H1 (cell line): ENCODE measurements around the gene CD244. TPM values are rescaled to one million over a fixed set of nuclear protein-coding genes. Genes with fewer than 3 reads are reported as not detected.

Experiments used
- CTCF ChIA-PET: fragments of 300-600 bp; sonication (Branson Sonifier 250); formaldehyde crosslinking; loops from one replicate; lab custom pipeline; 2021; ENCODE audit not compliant: partially characterized antibody; lab: Charles Lee
- POLR2A ChIA-PET: fragments of 300-600 bp; sonication (Branson Sonifier 250); formaldehyde crosslinking; loops from one replicate; lab custom pipeline; 2021; ENCODE audit warnings: inconsistent platforms; ENCODE audit not compliant: partially characterized antibody; lab: Charles Lee
- DNase-seq, 2 experiments: peaks; one replicate each; pipeline versions ENCODE4 v3.0.0 to v3.0.0-alpha.2; 2010 to 2022; ENCODE audit warnings: low spot score in 2 of 2, low read depth in 1 of 2, mixed read lengths in 1 of 2
- FAIRE-seq: peaks from 2 replicates; lab custom pipeline; 2011; peaks lifted over from hg19 to GRCh38; lab: Jason Lieb, UNC
- H2AFZ ChIP-seq: 2 replicates; pipeline ENCODE4 v1.8.1; 2012; ENCODE audit warnings: low read length, inconsistent platforms
- H2AK5ac ChIP-seq: 2 replicates; pipeline ENCODE4 v1.6.1; 2013; ENCODE audit warnings: low read depth, low read length
- H2BK120ac ChIP-seq: replicated peaks from 2 replicates; pipeline ENCODE3; 2013; ENCODE audit warnings: low read depth, low read length, inconsistent platforms
- H2BK12ac ChIP-seq: 2 replicates; pipeline ENCODE4 v1.6.1; 2013; ENCODE audit warnings: low read depth, low read length
- H2BK15ac ChIP-seq: 2 replicates; pipeline ENCODE4 v1.6.1; 2013; ENCODE audit warnings: low read length
- H2BK20ac ChIP-seq: 2 replicates; pipeline ENCODE4 v1.6.1; 2013; ENCODE audit warnings: low read length
- H2BK5ac ChIP-seq: 2 replicates; pipeline ENCODE4 v1.6.1; 2013; ENCODE audit warnings: low read depth, low read length
- H3K14ac ChIP-seq: 2 replicates; pipeline ENCODE4 v1.6.1; 2013; ENCODE audit warnings: inconsistent platforms; ENCODE audit not compliant: insufficient read length
- H3K18ac ChIP-seq: 2 replicates; pipeline ENCODE4 v1.6.1; 2013; ENCODE audit warnings: low read length; ENCODE audit errors: extremely low read depth
- H3K23ac ChIP-seq: 2 replicates; pipeline ENCODE4 v1.6.1; 2013; ENCODE audit warnings: inconsistent platforms; ENCODE audit not compliant: insufficient read length
- H3K23me2 ChIP-seq: 2 replicates; pipeline ENCODE4 v1.6.1; 2013; ENCODE audit warnings: low read depth, low read length
- H3K27ac ChIP-seq: 2 replicates; pipeline ENCODE4 v1.6.1; 2011; ENCODE audit warnings: low read depth, low read length, inconsistent platforms
- H3K27me3 ChIP-seq, 4 experiments: replicated peaks in 1 of 4; 1 replicate in 1 of 4; 2 replicates in 3 of 4; pipeline versions ENCODE4 v1.6.1 to v1.8.1; 2011 to 2013; ENCODE audit warnings: low read length in 3 of 4, mild to moderate bottlenecking in 3 of 4, inconsistent platforms in 2 of 4, mixed read lengths in 2 of 4, moderate library complexity in 1 of 4; ENCODE audit not compliant: control insufficient read depth in 3 of 4, insufficient read depth in 3 of 4; ENCODE audit errors: extremely low read depth in 1 of 4
- H3K36me3 ChIP-seq, 4 experiments: 2 replicates each; pipeline versions ENCODE4 v1.6.1 to v1.8.1; 2011 to 2013; ENCODE audit warnings: mild to moderate bottlenecking in 4 of 4, low read length in 3 of 4, moderate library complexity in 2 of 4, control low read depth in 1 of 4, inconsistent platforms in 1 of 4; ENCODE audit not compliant: insufficient read depth in 4 of 4, control insufficient read depth in 2 of 4
- H3K4ac ChIP-seq: replicated peaks from 2 replicates; pipeline ENCODE3; 2013; ENCODE audit warnings: low read length, low read depth, mixed read lengths, inconsistent platforms; ENCODE audit not compliant: insufficient read length
- H3K4me1 ChIP-seq, 4 experiments: replicated peaks in 1 of 4; 1 replicate in 1 of 4; 2 replicates in 3 of 4; pipeline versions ENCODE4 v1.6.1 to v1.8.1; 2011 to 2013; ENCODE audit warnings: low read length in 3 of 4, inconsistent platforms in 2 of 4, mixed read lengths in 1 of 4; ENCODE audit not compliant: insufficient read depth in 4 of 4, control insufficient read depth in 3 of 4
- H3K4me2 ChIP-seq, 2 experiments: 2 replicates each; pipeline versions ENCODE4 v1.6.1 to v1.8.1; 2011 to 2013; ENCODE audit warnings: low read depth in 2 of 2, low read length in 2 of 2, control low read depth in 1 of 2, inconsistent platforms in 1 of 2, mild to moderate bottlenecking in 1 of 2; ENCODE audit not compliant: insufficient read depth in 1 of 2
- H3K4me3 ChIP-seq, 4 experiments: fragments of 200-600, 300-600 bp in 1 of 4; sonication (generic), shearing (Covaris generic), sonication (Bioruptor Twin) in 1 of 4; 2 replicates each; pipeline versions ENCODE4 v1.5.1 to v1.8.1; 2011 to 2016; ENCODE audit warnings: low read length in 4 of 4, low read depth in 3 of 4, control low read depth in 2 of 4, inconsistent platforms in 2 of 4, mild to moderate bottlenecking in 2 of 4, mixed read lengths in 1 of 4, moderate library complexity in 1 of 4; ENCODE audit not compliant: insufficient read depth in 2 of 4; ENCODE audit errors: extremely low read depth in 1 of 4
- H3K56ac ChIP-seq: replicated peaks from 2 replicates; pipeline ENCODE3; 2013; ENCODE audit warnings: low read depth, mild to moderate bottlenecking, mixed read lengths, low read length, inconsistent platforms; ENCODE audit not compliant: insufficient read length
- H3K79me1 ChIP-seq: 2 replicates; pipeline ENCODE4 v1.6.1; 2013; ENCODE audit warnings: low read depth, low read length, control low read depth
- H3K79me2 ChIP-seq, 2 experiments: 2 replicates each; pipeline versions ENCODE4 v1.6.1 to v1.8.1; 2012 to 2013; ENCODE audit warnings: low read length in 2 of 2, mild to moderate bottlenecking in 2 of 2, inconsistent platforms in 1 of 2; ENCODE audit not compliant: insufficient read depth in 2 of 2, control insufficient read depth in 1 of 2
- H3K9ac ChIP-seq, 4 experiments: replicated peaks in 1 of 4; 1 replicate in 1 of 4; 2 replicates in 3 of 4; pipeline versions ENCODE4 v1.6.1 to v1.8.1; 2011 to 2013; ENCODE audit warnings: low read depth in 3 of 4, low read length in 3 of 4, control low read depth in 2 of 4, mild to moderate bottlenecking in 2 of 4, moderate library complexity in 2 of 4, inconsistent platforms in 1 of 4; ENCODE audit errors: extremely low read depth in 1 of 4
- H3K9me3 ChIP-seq, 2 experiments: 2 replicates each; pipeline versions ENCODE4 v1.6.1 to v1.8.1; 2012 to 2013; ENCODE audit warnings: mild to moderate bottlenecking in 2 of 2, moderate library complexity in 2 of 2, control low read depth in 1 of 2, inconsistent platforms in 1 of 2, low read depth in 1 of 2, low read length in 1 of 2, mixed read lengths in 1 of 2; ENCODE audit not compliant: insufficient read depth in 2 of 2
- H4K20me1 ChIP-seq, 2 experiments: replicated peaks in 1 of 2; 2 replicates each; pipeline versions ENCODE3 to v1.8.1; 2011 to 2013; ENCODE audit warnings: inconsistent platforms in 2 of 2, low read length in 2 of 2, mild to moderate bottlenecking in 1 of 2; ENCODE audit not compliant: insufficient read depth in 2 of 2, control insufficient read depth in 1 of 2
- H4K5ac ChIP-seq: 2 replicates; pipeline ENCODE4 v1.6.1; 2013; ENCODE audit warnings: low read length, low read depth, mixed read lengths, inconsistent platforms; ENCODE audit not compliant: insufficient read length
- H4K8ac ChIP-seq: 2 replicates; pipeline ENCODE4 v1.8.0; 2013; ENCODE audit warnings: mild to moderate bottlenecking, moderate library complexity, low read length, inconsistent platforms; ENCODE audit not compliant: insufficient read depth; ENCODE audit errors: extremely low read depth
- H4K91ac ChIP-seq: replicated peaks from 2 replicates; pipeline ENCODE3; 2013; ENCODE audit warnings: low read length, mixed read lengths, inconsistent platforms; ENCODE audit not compliant: insufficient read length
- CHD1 ChIP-seq: IDR thresholded peaks from 2 replicates; pipeline ENCODE4 v1.6.1; 2012; ENCODE audit warnings: low read depth, low read length, improper control_type of control experiment
- CHD2 ChIP-seq: IDR thresholded peaks from 2 replicates; pipeline ENCODE4 v1.6.1; 2012; ENCODE audit warnings: low read length, improper control_type of control experiment
- CREB1 ChIP-seq: IDR thresholded peaks from 2 replicates; pipeline ENCODE4 v1.6.1; 2012; ENCODE audit warnings: inconsistent platforms
- CTBP2 ChIP-seq: IDR thresholded peaks from 2 replicates; pipeline ENCODE4 v1.7.0; 2011; ENCODE audit warnings: borderline replicate concordance, mild to moderate bottlenecking, moderate library complexity, mixed read lengths, low read length; ENCODE audit not compliant: insufficient read depth, insufficient read length
- EGR1 ChIP-seq: IDR thresholded peaks from 2 replicates; pipeline ENCODE4 v1.6.1; 2011; ENCODE audit warnings: low read depth, low read length, borderline replicate concordance
- GTF2F1 ChIP-seq: IDR thresholded peaks from 2 replicates; pipeline ENCODE4 v1.6.1; 2012; ENCODE audit warnings: low read depth, low read length, improper control_type of control experiment, borderline replicate concordance
- HDAC2 ChIP-seq, 2 experiments: fragments of 300-600 bp in 1 of 2; sonication (generic) in 1 of 2; IDR thresholded peaks; 2 replicates each; pipeline ENCODE4 v1.6.1; 2011 to 2012; ENCODE audit warnings: low read depth in 2 of 2, low read length in 2 of 2, mild to moderate bottlenecking in 2 of 2, moderate library complexity in 2 of 2, borderline replicate concordance in 1 of 2, inconsistent platforms in 1 of 2
- KDM1A ChIP-seq: fragments of 200-600, 300-600 bp; sonication (generic); IDR thresholded peaks from 2 replicates; pipeline ENCODE4 v1.7.1; 2016; ENCODE audit warnings: mild to moderate bottlenecking, low read length, borderline replicate concordance
- NANOG ChIP-seq: IDR thresholded peaks from 2 replicates; pipeline ENCODE4 v1.6.1; 2011; ENCODE audit warnings: low read length, low read depth, mild to moderate bottlenecking, inconsistent platforms; ENCODE audit not compliant: insufficient read depth, poor library complexity, severe bottlenecking
- SUZ12 ChIP-seq: fragments of 200-600 bp; sonication (generic); IDR thresholded peaks from 2 replicates; pipeline ENCODE4 v1.6.1; 2012; ENCODE audit warnings: mild to moderate bottlenecking, inconsistent platforms, low read length, moderate library complexity, mixed read lengths
- TBP ChIP-seq: IDR thresholded peaks from 2 replicates; pipeline ENCODE4 v1.6.1; 2011; ENCODE audit warnings: low read depth, low read length, improper control_type of control experiment
- TEAD4 ChIP-seq: IDR thresholded peaks from 2 replicates; pipeline ENCODE4 v1.6.1; 2012; ENCODE audit warnings: low read depth, low read length, inconsistent platforms, mixed read lengths
- USF2 ChIP-seq: IDR thresholded peaks from 2 replicates; pipeline ENCODE4 v1.6.1; 2011; ENCODE audit warnings: low read length, improper control_type of control experiment
- ZNF274 ChIP-seq: IDR thresholded peaks from 2 replicates; pipeline ENCODE4 v1.7.0; 2012; ENCODE audit warnings: low read length, borderline replicate concordance; ENCODE audit errors: extremely low read depth
- WGBS, 2 experiments: shearing (Covaris generic) in 1 of 2; methylation state at CpG; one replicate each; pipeline versions ENCODE4 v1.1.6 to v1.1.7; 2013 to 2015; ENCODE audit warnings: low lambda C conversion rate in 2 of 2, mixed read lengths in 2 of 2, inconsistent platforms in 1 of 2, low coverage in 1 of 2, missing lambda C conversion rate in 1 of 2; ENCODE audit not compliant: insufficient replicate concordance in 2 of 2, insufficient coverage in 1 of 2, insufficient read length in 1 of 2; ENCODE audit errors: extremely low coverage in 1 of 2, missing lambda C conversion rate in 1 of 2; 5-methylcytosine and 5-hydroxymethylcytosine counted together
- polyA plus RNA-seq, 7 experiments: library from polyadenylated mRNA; depleted of rRNA in 3 of 7; stranded (reverse) in 5 of 7; unstranded in 2 of 7; fragments of >200 nt in 5 of 7; fragments of 200-250 nt in 2 of 7; gene quantifications; 1 replicate in 5 of 7; 2 replicates in 1 of 7; 4 replicates in 1 of 7; pipeline versions ENCODE4 v1.2.1 to v1.2.3, GENCODE V29; 2011 to 2013; ENCODE audit warnings: missing spikeins in 2 of 7, mixed read lengths in 2 of 7
- total RNA-seq: library from RNA; stranded (reverse); fragmentation: NEBNext Ultra II Directional; extraction: Animal tissue kit (Norgen Biotek cat#: 25700); gene quantifications from 2 replicates; pipeline ENCODE4 v1.2.1, GENCODE V29; 2021

The CD244 gene
- total and polyA plus RNA-seq, 2 of the 8 experiments (the other 6 are each of a cell fraction or from before 2014, with no cell fraction given) = not detected

DNA sequence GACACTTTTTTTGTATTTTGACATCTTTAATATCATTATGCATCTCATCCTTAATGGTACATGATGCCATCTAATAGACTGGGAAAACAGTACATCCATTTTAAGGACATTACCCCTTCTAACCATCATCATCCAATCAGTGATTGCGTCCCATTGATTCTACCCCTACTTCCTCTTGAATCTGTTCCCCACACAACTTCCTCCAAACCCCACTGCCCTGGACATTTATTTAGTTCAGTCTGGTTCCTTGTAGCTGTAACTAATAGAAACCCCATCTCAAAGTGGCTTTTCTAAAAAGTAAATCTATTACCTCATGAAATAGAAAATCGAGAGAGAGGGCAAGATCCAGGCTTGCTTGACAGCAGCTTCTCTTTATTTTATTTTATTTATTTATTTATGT is 24.4 kb upstream of the CD244 start:
- CTCF ChIA-PET = interaction anchor here (0.9 to 5.9 kb wide), 5 partner anchors 10 to 139 kb away, joined by 3 to 35 read pairs (median 6); no protein-coding TSS in a partner anchor
- POLR2A ChIA-PET = no interaction called here
- TF ChIP-seq CHD1 = no peak
- TF ChIP-seq KDM1A = no peak
- no peak for TF ChIP-seq NANOG
- no peak for TF ChIP-seq HDAC2 (IDR thresholded peaks at IDR 0.05; ENCODE audit: borderline replicate concordance in 1 of 2, low read depth in 2 of 2, low read length in 2 of 2)
- TF ChIP-seq CREB1 = no peak
- no peak for TF ChIP-seq TBP
- no peak for TF ChIP-seq USF2
- TF ChIP-seq GTF2F1 = no peak
- TF ChIP-seq EGR1 = no peak
- TF ChIP-seq SUZ12 = no peak
- TF ChIP-seq TEAD4 = no peak
- TF ChIP-seq CHD2 = no peak
- TF ChIP-seq ZNF274 = no peak
- TF ChIP-seq CTBP2 = no peak

More for the DNA sequence above, 24.4 kb upstream of the CD244 start:
- no peak overlapping the region for H3K23ac ChIP-seq
- no peak overlapping the region for H3K18ac ChIP-seq
- H3K56ac ChIP-seq = no peak overlapping the region
- H3K27ac ChIP-seq = no peak overlapping the region
- H3K23me2 ChIP-seq = no peaks in the 10 kb centered on the region; the same call in 1 of the 2 replicates
- H3K9me3 ChIP-seq = no peaks in the 10 kb centered on the region
- H4K5ac ChIP-seq = no peak overlapping the region
- no peaks in the 10 kb centered on the region for H3K79me2 ChIP-seq
- H3K4ac ChIP-seq = no peak overlapping the region
- H3K4me2 ChIP-seq = no peak overlapping the region
- H2AFZ ChIP-seq = no peak overlapping the region
- no peaks in the 10 kb centered on the region for H3K36me3 ChIP-seq
- no peak overlapping the region for H3K4me3 ChIP-seq
- H2BK5ac ChIP-seq = no peak overlapping the region
- no peak overlapping the region for H2BK20ac ChIP-seq
- no peak overlapping the region for H2BK120ac ChIP-seq
- no peak overlapping the region for H2BK15ac ChIP-seq
- DNase-seq (no peak), FAIRE-seq (no peak)
- H3K9ac ChIP-seq = no peak overlapping the region
- H2AK5ac ChIP-seq = no peak overlapping the region
- no peak overlapping the region for H4K91ac ChIP-seq
- H4K8ac ChIP-seq = no peak overlapping the region
- no peaks in the 10 kb centered on the region for H3K4me1 ChIP-seq
- H3K14ac ChIP-seq = no peak overlapping the region
- no peaks in the 10 kb centered on the region for H3K27me3 ChIP-seq
- 89% methylated on average over 2 of the region's 2 CpGs; no CpG with 5 or more reads in 1 of the 2 experiments for WGBS, 2 experiments
- H3K79me1 ChIP-seq = no peaks in the 10 kb centered on the region
- H2BK12ac ChIP-seq = no peak overlapping the region
- no peaks in the 10 kb centered on the region for H4K20me1 ChIP-seq
